CD1c-positive myeloid dendritic cell (primary cell): Measurements from ENCODE around the gene PPIG.
"Not testable (repeated sequence)": the region's sequence is repeated elsewhere in the genome, so short reads cannot be mapped to it uniquely, and the experiment has no call there.

Experiments
- DNase-seq: peaks from one replicate; pipeline ENCODE4 v3.0.0-alpha.2; 2016; ENCODE audit errors: extremely low spot score

Gene PPIG

DNA sequence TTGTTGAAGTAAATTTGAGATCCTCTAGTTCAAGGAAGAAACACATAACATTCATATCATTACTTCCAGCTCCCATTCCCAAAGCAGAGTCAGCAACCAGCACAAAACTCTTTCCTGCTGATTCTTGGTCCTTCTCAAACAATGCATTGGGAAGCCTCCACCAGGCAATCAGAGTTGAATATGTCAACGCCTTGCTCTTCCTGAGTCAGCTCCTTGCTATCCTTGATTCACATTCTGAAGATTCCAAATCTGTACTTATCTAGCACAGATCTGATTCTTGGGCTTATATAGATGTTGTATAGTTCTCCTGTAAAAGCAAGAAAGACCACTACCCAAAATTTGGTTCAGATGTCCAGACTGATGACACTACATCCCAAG is 80.4 kb downstream of the PPIG start:
- no peak for DNase-seq

DNA sequence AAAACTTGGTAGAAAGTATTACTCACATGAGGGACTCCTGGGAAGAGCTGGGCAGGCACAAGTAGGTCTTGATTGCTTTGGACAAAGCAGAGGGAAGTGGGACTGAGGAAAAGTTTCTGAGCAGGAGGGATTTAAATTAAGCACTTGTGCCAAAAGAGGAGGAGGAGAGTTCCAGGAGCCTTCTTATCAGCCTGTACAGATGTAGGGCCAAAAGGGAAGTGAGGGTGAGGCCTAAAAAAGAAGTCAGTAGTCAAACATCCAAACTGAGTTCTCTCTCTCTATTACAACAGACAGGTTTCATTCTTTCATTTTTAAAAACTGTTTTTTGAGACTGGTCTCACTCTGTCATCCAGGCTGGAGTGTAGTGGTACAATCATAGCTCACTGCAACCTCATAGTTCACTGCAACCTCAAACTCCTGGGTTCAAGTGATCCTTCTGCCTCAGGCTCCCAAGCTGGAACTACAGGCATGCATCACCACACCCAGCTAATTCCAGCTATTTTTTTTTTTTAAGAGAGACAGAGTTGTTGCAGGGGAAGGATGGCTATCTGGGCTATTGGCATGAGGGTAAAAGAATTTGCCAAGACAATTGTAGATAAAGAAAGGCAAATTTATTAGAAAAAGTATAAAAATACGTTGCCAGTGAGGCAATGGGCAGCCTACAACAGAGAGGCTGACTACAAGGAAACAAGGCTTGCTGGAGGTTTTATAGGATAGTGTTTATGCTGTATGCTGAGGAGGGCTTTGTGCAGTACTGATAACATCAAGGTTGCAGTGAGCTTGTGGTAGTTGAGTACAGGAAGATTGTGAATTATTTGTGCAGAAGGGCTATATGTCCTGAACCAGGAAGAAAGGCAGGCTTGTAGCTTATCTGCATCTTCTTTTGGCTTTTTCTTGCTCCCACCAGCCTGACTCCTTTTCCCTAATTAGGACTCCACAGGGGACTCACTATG is 81.1 kb downstream of the PPIG start:
- no peak for DNase-seq

DNA sequence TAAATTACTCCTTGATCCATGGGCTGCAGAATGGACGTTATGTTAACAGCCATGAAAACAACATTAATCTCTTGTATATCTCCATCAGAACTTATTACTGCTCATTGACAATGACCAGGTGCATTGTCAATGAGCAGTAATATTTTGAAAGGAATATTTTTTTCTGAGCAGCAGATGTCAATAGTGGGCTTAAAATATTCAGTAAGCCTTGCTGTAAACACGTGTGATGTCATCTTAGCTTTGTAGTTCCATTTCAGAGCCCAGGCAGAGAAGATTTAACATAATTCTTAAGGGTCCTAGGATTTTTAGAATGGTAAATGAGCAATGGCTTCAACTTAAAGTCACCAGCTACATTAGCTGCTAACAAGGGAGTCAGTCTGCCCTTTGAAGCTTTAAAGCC is 83.4 kb downstream of the PPIG start:
- DNase-seq = no peak

DNA sequence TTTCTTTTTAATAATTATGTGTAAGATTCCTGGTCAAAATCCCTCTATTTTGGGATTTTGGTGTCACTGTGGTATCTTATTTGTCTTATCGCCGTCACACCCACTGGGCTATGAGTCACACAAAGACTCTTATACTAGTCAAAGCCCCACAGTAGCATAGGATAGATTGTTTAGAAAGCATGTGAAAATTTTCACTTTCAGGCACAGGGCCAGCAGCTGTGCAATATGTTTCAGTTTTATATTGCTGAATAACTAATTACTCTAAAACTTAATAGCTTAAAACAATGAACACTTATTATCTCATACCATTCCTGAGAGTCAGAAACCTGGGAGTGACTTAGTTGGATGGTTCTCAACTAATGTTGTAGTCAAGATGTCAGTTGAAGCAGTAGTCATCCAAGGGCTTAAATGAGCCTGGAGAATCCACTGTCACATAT is 86.1 kb downstream of the PPIG start:
- no peak for DNase-seq

DNA sequence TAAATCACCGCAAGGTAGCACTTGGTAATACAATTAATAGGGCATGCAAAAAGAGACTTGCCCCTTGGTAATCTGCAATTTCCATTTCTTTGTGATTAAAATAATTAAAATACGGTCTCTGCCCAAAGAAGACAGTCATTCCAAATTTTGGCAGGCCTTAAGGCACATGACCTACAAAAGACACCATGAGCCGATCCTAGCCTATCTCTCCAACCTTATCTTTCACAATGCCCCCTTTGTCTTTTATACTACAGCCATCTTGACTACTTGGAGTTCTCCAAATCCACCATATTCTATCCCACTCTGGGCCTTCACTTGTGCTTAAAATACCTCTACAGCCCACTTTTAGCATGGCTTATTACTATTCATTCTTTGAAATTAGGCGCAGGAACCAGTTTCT is 86.8 kb downstream of the PPIG start:
- DNase-seq = no peak

DNA sequence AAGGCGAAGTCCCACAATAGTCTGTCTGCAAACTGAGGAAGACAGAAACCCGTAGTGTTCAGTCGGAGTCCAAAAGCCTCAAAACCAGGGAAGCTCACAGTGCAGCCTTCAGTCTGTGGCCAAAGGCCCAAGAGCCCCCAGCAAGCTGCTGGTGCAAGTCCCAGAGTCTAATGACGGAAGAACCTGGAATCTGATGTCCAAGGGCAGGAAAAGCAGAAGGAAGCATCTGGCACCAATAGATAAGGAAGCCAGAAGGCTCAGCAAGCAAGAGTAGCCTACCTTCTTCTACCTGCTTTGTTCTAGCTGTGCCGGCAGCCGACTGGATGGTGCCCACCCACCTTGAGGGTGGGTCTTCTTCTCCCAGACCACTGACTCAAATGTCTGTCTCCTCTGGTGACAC is 88.3 kb downstream of the PPIG start:
- no peak for DNase-seq

DNA sequence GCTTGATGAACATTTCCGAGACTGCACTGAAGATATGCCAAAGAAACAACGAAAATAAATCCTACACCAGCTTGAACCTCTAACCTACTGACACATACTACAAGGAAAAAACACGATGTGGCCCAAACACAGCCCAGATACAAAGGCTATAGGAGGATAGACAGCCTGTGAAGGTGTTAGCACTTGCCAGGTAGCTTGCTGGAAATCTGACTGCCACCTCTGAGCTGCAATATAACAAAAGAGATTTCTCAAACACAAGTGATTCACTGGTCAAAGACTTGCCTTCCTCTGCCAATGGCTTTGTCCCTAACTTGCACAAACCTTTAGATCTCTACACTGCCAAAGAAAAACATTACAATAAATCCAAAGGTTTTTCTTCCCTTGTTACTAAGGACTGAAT is 89.0 kb downstream of the PPIG start:
- DNase-seq = no peak

DNA sequence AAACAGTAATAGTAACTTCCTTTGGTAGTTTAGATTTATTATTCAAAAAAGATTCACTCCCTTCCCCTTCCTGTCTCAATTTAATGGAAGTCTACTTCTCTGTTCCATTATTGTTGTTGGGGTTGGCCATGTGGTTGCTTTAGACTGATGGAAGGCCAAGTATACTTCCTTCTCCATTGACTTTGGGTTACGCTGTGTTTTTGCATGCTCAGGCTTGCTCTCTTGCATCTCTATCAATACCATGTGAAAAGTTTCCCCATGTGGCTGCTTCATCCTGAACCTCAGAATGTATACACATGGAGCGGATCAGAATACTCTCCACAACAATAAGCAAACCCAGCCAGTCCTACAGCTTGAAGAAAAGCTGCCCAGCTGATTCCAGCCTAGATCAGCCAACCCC is 89.8 kb downstream of the PPIG start:
- no peak for DNase-seq

DNA sequence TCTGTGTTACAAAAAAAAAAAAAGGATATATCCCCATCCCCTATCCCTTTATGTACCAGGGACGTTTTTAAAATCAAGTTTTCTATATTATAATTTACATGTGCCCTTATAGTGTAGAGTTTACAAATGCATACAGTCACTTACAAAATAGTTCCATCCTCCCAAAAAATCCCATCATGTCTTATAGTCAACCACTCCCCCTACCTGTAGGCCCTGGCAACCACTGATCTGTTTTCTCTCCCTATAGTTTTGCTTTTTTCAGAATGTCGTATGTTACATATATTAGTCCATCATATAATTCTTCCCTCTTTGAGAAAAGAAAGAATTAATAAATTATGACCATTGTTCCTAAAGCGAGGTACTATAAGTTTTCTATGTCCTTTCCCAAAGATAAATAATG is 92.2 kb downstream of the PPIG start:
- DNase-seq = no peak

DNA sequence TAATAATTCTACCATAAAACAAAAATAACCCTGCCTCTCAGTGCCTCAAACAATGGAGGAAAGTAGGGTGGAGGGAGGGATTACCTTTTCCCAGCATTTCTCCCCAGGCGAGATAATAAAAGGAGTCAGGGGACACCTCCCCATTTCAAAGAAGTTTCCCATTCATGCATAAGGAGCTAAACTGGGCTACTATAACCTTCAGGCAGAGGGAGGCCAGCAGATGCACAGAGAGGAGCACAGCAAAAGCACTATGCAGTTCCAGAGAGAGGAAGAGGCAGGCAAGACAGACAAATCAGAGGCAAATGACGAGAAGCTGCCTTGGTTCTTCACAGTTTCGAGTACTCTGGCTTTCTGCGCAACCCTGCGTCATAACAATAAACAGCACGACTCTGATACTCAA is 92.7 kb downstream of the PPIG start:
- no peak for DNase-seq

DNA sequence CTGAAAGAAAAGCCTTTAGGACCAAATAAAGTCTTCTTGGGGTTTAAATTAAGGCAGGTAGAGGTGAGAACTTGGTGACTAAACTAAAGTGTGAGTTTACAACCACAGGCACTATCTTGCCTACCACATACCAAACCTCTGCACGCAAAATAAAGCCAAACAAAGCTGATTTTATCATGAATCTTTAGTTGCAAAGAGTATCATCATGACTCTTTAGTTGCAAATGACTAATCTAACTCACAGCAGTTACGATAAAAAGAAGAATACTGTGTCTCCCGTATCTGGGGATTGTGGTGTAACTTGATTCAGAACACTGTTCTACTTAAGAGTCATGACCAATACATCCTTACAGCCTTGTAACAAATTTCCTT is 98.9 kb downstream of the PPIG start:
- DNase-seq = no peak

DNA sequence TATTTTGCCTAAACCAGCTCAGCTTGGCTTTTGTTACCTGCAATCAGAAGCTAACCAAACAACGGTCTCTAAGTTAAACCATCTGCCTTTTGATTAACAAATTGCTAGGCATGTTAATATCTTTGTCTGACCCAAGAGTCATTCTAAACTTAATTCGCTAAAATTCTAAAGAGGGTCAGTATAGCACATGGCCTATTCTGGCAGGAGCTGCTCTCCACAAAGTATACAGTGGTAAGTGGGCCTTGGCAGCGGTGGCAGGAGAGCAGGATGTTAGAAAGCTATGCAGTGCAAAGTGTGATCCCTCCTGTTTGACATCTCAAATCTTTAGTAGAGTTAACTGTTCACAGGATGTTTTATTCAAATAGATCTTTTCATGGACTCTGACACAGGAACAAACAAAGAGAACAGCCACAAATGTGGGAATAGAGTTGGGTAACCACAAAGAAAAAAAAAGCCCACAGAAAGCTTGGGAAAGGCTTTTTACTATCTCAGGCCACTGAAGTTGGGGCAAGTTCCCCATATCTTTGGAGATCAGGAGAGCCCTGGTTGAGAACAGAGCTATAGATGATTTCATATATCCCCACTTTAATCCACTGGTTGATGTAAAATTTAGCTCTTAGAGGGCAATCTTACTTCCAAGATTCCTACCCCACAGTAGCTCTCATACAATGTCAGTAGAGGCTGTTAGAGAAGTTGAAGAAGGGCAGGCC is 99.4 kb downstream of the PPIG start:
- no peak for DNase-seq

DNA sequence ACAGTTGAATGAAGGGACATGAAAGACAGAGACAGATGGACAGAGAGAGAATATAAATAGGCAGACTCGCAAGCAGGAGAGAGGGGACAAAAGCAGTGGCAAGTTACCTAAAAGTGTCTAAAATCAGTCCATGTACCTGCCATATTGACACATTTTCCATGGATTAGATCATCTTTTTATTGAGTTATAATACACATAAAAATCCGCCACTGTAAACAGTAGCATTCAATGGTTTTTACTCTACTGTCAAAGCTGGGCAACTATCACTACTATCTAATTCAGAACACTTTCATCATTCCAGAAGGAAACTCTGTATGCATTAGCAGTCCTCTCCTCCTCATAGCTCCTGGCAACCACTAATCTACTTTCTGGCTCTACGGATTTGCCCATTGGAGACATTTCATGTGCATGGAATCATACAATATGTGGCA is 100.0 kb downstream of the PPIG start:
- DNase-seq = no peak

DNA sequence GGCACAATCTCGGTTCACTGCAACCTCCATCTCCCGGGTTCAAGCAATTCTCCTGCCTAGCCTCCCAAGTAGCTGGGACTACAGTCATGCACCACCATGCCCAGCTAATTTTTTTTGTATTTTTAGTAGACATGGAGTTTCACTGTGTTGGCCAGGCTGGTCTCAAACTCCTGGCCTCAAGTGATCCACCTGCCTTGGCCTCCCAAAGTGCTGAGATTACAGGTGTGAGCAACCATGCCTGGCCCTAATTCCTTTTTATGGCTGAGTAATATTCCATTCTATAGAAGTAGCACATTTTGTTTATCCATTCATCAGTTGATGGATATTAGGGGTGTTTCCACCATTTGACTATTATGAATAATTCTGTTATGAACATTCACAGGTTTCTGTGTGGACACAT is 100.6 kb downstream of the PPIG start:
- not testable (repeated sequence) for DNase-seq

DNA sequence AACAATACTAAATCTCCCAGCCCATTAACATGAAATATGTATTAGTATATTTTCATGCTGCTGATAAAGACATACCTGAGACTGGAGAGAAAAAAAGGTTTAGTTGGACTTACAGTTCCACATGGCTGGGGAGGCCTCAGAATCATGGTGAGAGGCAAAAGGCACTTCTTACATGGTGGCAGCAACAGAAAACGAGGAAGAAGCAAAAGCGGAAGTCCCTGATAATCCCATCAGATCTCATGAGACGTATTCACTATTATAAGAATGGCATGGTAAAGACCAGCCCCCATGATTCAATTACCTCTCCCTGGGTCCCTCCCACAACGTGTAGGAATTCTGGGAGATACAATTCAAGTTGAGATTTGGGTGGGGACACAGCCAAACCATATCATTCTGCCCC is 102.7 kb downstream of the PPIG start:
- not testable (repeated sequence) for DNase-seq

DNA sequence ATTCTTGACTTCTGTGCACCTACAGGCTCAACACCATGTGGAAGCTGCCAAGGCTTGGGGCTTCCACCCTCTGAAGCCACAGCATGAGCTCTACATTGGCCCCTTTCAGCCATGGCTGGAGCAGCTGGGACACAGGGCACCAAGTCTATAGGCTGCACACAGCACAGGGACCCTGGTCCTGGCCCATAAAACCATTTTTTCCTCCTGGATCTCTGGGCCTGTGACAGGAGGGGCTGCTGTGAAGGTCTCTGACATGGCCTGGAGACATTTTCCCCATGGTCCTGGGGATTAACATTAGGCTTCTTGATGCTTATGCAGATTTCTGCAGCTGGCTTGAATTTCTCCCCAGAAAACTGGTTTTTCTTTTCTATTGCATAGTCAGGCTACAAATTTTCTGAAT is 103.8 kb downstream of the PPIG start:
- DNase-seq = not testable (repeated sequence)

DNA sequence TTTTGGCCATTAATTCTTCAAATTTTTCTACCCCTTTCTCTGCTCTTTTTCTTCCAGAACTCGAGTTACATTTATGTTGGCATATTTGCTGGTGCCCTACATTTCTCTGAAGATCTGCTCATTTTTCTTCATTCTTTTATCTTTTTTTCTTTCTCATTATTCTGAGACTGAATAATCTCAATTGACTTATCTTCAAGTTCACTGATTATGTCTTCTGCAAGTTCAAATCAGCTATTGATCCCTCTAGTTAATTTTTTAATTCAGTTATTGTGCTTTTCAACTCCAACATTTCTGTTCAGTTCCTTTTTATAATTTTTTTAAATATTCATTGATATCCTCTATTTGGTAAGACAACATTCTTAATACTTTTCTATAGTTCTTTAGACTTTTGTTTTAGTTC is 106.8 kb downstream of the PPIG start:
- DNase-seq = no peak
